MM.1S (cell line): ENCODE results near the gene TSG101.

Experiments used
- DNase-seq: peaks from one replicate; pipeline ENCODE4 v3.0.0-alpha.2; 2015
- H2AFZ ChIP-seq: fragments of 300-600 bp; sonication (generic); 2 replicates; pipeline ENCODE4 v1.6.0; 2016; ENCODE audit warnings: antibody characterized with exemption, low read length
- H3F3A ChIP-seq: fragments of 300-600 bp; sonication (generic); 2 replicates; pipeline ENCODE4 v1.6.1; 2016; ENCODE audit warnings: mild to moderate bottlenecking, antibody characterized with exemption, low read length, moderate library complexity, mixed read lengths; ENCODE audit not compliant: insufficient read depth
- H3K27ac ChIP-seq: fragments of 300-600 bp; sonication (generic); 2 replicates; pipeline ENCODE4 v1.5.1; 2016; ENCODE audit warnings: mild to moderate bottlenecking, low read length
- H3K27me3 ChIP-seq: fragments of 300-600 bp; sonication (generic); replicated peaks from 2 replicates; pipeline ENCODE4 v1.6.0; 2016; ENCODE audit warnings: low read length; ENCODE audit not compliant: insufficient read depth
- H3K36me3 ChIP-seq: fragments of 300-600 bp; sonication (generic); replicated peaks from 2 replicates; pipeline ENCODE4 v1.6.1; 2016; ENCODE audit warnings: mild to moderate bottlenecking, low read length, mixed read lengths; ENCODE audit not compliant: insufficient read depth
- H3K4me1 ChIP-seq: fragments of 300-600 bp; sonication (generic); 2 replicates; pipeline ENCODE4 v1.6.1; 2016; ENCODE audit warnings: low read length, mixed read lengths
- H3K4me2 ChIP-seq: fragments of 300-600 bp; sonication (generic); 2 replicates; pipeline ENCODE4 v1.6.0; 2016; ENCODE audit warnings: low read depth, low read length
- H3K4me3 ChIP-seq: fragments of 300-600 bp; sonication (generic); 2 replicates; pipeline ENCODE4 v1.5.1; 2016; ENCODE audit warnings: low read length, mixed read lengths
- H3K79me2 ChIP-seq: fragments of 300-600 bp; sonication (generic); 2 replicates; pipeline ENCODE4 v1.6.1; 2016; ENCODE audit warnings: mixed run types, low read length, mixed read lengths
- H3K9ac ChIP-seq: fragments of 300-600 bp; sonication (generic); 2 replicates; pipeline ENCODE4 v1.6.1; 2016; ENCODE audit warnings: low read length, mixed read lengths
- H3K9me2 ChIP-seq: fragments of 300-600 bp; sonication (generic); replicated peaks from 2 replicates; pipeline ENCODE4 v1.6.1; 2016; ENCODE audit warnings: mild to moderate bottlenecking, low read length, mixed read lengths; ENCODE audit not compliant: insufficient read depth
- H3K9me3 ChIP-seq: fragments of 300-600 bp; sonication (generic); replicated peaks from 2 replicates; pipeline ENCODE4 v1.6.1; 2016; ENCODE audit warnings: mild to moderate bottlenecking, low read length, mixed read lengths; ENCODE audit not compliant: insufficient read depth
- H4K20me1 ChIP-seq: fragments of 300-600 bp; sonication (generic); 2 replicates; pipeline ENCODE4 v1.6.1; 2016; ENCODE audit warnings: mild to moderate bottlenecking, low read length, moderate library complexity, mixed read lengths; ENCODE audit not compliant: insufficient read depth
- CTCF ChIP-seq: fragments of 300-600 bp; sonication (generic); IDR thresholded peaks from 2 replicates; pipeline ENCODE4 v1.5.1; 2016; ENCODE audit warnings: antibody characterized with exemption, low read length, mixed read lengths
- EZH2 ChIP-seq: fragments of 300-600 bp; sonication (generic); optimal IDR thresholded peaks from 2 replicates; pipeline ENCODE3; 2017; ENCODE audit warnings: low read depth, mild to moderate bottlenecking, antibody characterized with exemption, low read length, mixed read lengths
- EZH2phosphoT487 ChIP-seq: fragments of 300-600 bp; sonication (generic); IDR thresholded peaks from 2 replicates; pipeline ENCODE4 v1.6.1; 2018; ENCODE audit warnings: antibody characterized with exemption, low read length

Gene TSG101

DNA sequence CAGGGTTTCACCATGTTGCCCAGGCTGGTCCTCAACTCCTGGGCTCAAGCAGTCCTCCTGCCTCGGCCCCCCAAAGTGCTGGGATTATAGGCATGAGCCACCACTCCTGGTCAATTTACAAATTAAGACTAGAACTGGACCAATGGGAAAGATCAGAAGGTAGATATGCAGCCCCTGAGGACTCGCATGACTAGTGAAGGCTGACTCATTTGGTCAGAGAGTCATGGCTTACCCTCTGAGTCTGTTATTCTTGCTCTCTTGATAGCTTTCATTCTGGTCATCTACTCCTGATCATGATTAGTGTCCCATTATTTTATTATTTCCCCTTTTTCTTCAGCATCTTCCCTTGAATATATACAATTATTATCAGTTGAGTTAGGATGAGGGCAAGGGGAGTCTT is 73.8 kb downstream of the TSG101 start:
- H3K9ac ChIP-seq = no peak overlapping the region
- TF ChIP-seq EZH2phosphoT487 = no peak
- TF ChIP-seq CTCF = no peak
- TF ChIP-seq EZH2 = no peak
- H3K79me2 ChIP-seq = no peaks in the 10 kb centered on the region
- H3K4me2 ChIP-seq = no peak overlapping the region
- H3F3A ChIP-seq = no peaks in the 10 kb centered on the region
- H4K20me1 ChIP-seq = no peaks in the 10 kb centered on the region
- no peak for DNase-seq
- no peak overlapping the region for H2AFZ ChIP-seq
- H3K27ac ChIP-seq = no peak overlapping the region
- no peaks in the 10 kb centered on the region for H3K36me3 ChIP-seq
- H3K9me3 ChIP-seq = no peaks in the 10 kb centered on the region
- H3K9me2 ChIP-seq = no peaks in the 10 kb centered on the region
- no peaks in the 10 kb centered on the region for H3K4me1 ChIP-seq
- no peak overlapping the region for H3K4me3 ChIP-seq
- no peaks in the 10 kb centered on the region for H3K27me3 ChIP-seq

- no peaks in the 10 kb centered on the region for H3K27me3 ChIP-seq
- no peaks in the 10 kb centered on the region for H3F3A ChIP-seq
- no peaks in the 10 kb centered on the region for H4K20me1 ChIP-seq
- no peaks in the 10 kb centered on the region for H3K9me3 ChIP-seq
- no peaks in the 10 kb centered on the region for H3K4me1 ChIP-seq
- no peaks in the 10 kb centered on the region for H3K79me2 ChIP-seq
- H3K9ac ChIP-seq = no peak overlapping the region
- TF ChIP-seq EZH2phosphoT487 (no peak), CTCF (no peak), EZH2 (no peak)
- no peaks in the 10 kb centered on the region for H3K9me2 ChIP-seq
- H3K27ac ChIP-seq = no peak overlapping the region
- no peak for DNase-seq
- H3K4me2 ChIP-seq = no peak overlapping the region
- no peak overlapping the region for H3K4me3 ChIP-seq
- no peaks in the 10 kb centered on the region for H3K36me3 ChIP-seq
- H2AFZ ChIP-seq = no peak overlapping the region
These were observed 77.5 kb downstream of the TSG101 start for GRCh38 chr11:18449251-18449650.

DNA sequence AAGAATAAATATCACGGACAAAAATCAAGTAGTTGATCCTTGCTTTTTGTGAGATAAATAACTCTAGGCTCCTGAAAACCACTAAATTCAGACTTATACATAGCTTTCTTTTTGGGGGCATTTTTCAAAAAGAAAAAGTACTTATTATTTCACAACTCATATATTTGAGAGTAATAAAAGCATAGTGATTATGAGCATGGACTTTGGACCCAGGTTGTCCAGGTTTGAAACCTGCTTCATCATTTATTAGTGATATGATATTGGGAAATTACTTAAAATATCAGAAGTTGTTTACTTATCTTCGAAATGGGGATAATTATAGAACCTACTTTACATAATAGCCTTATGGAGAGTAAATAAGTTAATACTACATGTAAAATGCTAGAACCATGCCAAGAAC is 88.1 kb downstream of the TSG101 start:
- Histone ChIP-seq H3K79me2 (no peaks in the 10 kb centered on the region), H3K9ac (no peak overlapping the region), H3K27ac (no peak overlapping the region), H3K4me1 (no peaks in the 10 kb centered on the region), H3K4me2 (no peak overlapping the region), H3F3A (no peaks in the 10 kb centered on the region), H3K36me3 (no peaks in the 10 kb centered on the region), H4K20me1 (no peaks in the 10 kb centered on the region), H2AFZ (no peak overlapping the region), H3K9me3 (no peaks in the 10 kb centered on the region), H3K4me3 (no peak overlapping the region), H3K27me3 (no peaks in the 10 kb centered on the region), H3K9me2 (no peaks in the 10 kb centered on the region)
- DNase-seq = no peak
- TF ChIP-seq CTCF (no peak), EZH2 (no peak), EZH2phosphoT487 (no peak)
